B cell (primary cell): ENCODE data around the gene ERP29. TPM values are rescaled to one million over a fixed set of nuclear protein-coding genes. Genes with fewer than 3 reads are reported as not detected.

Experiments
- ATAC-seq: fragments of 200-7000 bp; cut with Tn5 transposase; one replicate; pipeline ENCODE4 v1.10.0; 2021; ENCODE audit warnings: low read depth, mild to moderate bottlenecking, moderate number of reproducible peaks, moderate library complexity
- CTCF ChIA-PET: fragments of 350-600 bp; sonication (Branson Sonifier 250); formaldehyde crosslinking; loops from one replicate; lab custom pipeline; 2021; ENCODE audit warnings: antibody characterized with exemption, inconsistent platforms; lab: Charles Lee
- POLR2A ChIA-PET: fragments of 350-600 bp; sonication (Branson Sonifier 250); formaldehyde crosslinking; loops from one replicate; lab custom pipeline; 2021; ENCODE audit warnings: antibody characterized with exemption; lab: Charles Lee
- DNase-seq: peaks from one replicate; pipeline ENCODE4 v3.0.0; 2013
- H2AFZ ChIP-seq: 2 replicates; pipeline ENCODE4 v1.6.1; 2012; ENCODE audit warnings: mild to moderate bottlenecking, low read depth, low read length; ENCODE audit not compliant: insufficient read depth, poor library complexity, severe bottlenecking
- H3K27ac ChIP-seq, 2 donors: 1 replicate in 1 of 2; 2 replicates in 1 of 2; pipeline ENCODE4 v1.5.1; 2012 to 2013; ENCODE audit warnings: low read length in 2 of 2, mild to moderate bottlenecking in 2 of 2, moderate library complexity in 1 of 2
- H3K27me3 ChIP-seq, 4 experiments: fragments of 200-600 bp in 1 of 4; sonication (generic) in 1 of 4; replicated peaks in 1 of 4; 1 replicate in 2 of 4; 2 replicates in 2 of 4; pipeline versions ENCODE4 v1.6.1 to v1.7.0; 2013 to 2016; ENCODE audit warnings: low read length in 3 of 4, mild to moderate bottlenecking in 2 of 4, mixed read lengths in 1 of 4, moderate library complexity in 1 of 4; ENCODE audit not compliant: insufficient read depth in 4 of 4, control insufficient read depth in 3 of 4; ENCODE audit errors: control extremely low read depth in 1 of 4
- H3K36me3 ChIP-seq, 2 experiments: replicated peaks in 1 of 2; 1 replicate in 1 of 2; 2 replicates in 1 of 2; pipeline versions ENCODE4 v1.6.1 to v1.7.1; 2013; ENCODE audit warnings: low read length in 1 of 2; ENCODE audit not compliant: insufficient read depth in 2 of 2, control insufficient read depth in 1 of 2; ENCODE audit errors: control extremely low read depth in 1 of 2, extremely low read depth in 1 of 2
- H3K4me1 ChIP-seq, 2 donors: fragments of 200-600 bp in 1 of 2; sonication (generic) in 1 of 2; 1 replicate in 1 of 2; 2 replicates in 1 of 2; pipeline versions ENCODE4 v1.5.1 to v1.6.1; 2013 to 2017; ENCODE audit warnings: low read length in 2 of 2; ENCODE audit not compliant: control insufficient read depth in 2 of 2, insufficient read depth in 2 of 2
- H3K4me2 ChIP-seq: replicated peaks from 2 replicates; pipeline ENCODE3; 2012; ENCODE audit warnings: mild to moderate bottlenecking, low read depth, low read length; ENCODE audit not compliant: poor library complexity, severe bottlenecking
- H3K4me3 ChIP-seq, 5 experiments: fragments of 200-600 bp in 1 of 5; sonication (generic) in 1 of 5; 1 replicate in 3 of 5; 2 replicates in 2 of 5; pipeline versions ENCODE4 v1.5.1 to v1.7.0; 2011 to 2016; ENCODE audit warnings: low read length in 4 of 5, mild to moderate bottlenecking in 4 of 5, low read depth in 2 of 5, control low read depth in 1 of 5, moderate library complexity in 1 of 5; ENCODE audit not compliant: insufficient read depth in 1 of 5; ENCODE audit errors: control extremely low read depth in 1 of 5, extremely low read depth in 1 of 5
- H3K79me2 ChIP-seq: fragments of 200-600 bp; sonication (generic); one replicate; pipeline ENCODE4 v1.6.0; 2016; ENCODE audit warnings: low read length; ENCODE audit not compliant: control insufficient read depth, insufficient read depth
- H3K9ac ChIP-seq: fragments of 200-600 bp; sonication (generic); 2 replicates; pipeline ENCODE4 v1.6.1; 2017; ENCODE audit warnings: mild to moderate bottlenecking, low read length, moderate library complexity
- H3K9me3 ChIP-seq, 3 donors: one replicate each; pipeline versions ENCODE4 v1.6.1 to v1.7.1; 2013; ENCODE audit warnings: low read length in 2 of 3; ENCODE audit not compliant: control insufficient read depth in 2 of 3, insufficient read depth in 1 of 3; ENCODE audit errors: control extremely low read depth in 1 of 3
- H4K20me1 ChIP-seq: 2 replicates; pipeline ENCODE4 v1.6.0; 2012; ENCODE audit warnings: mild to moderate bottlenecking, low read length; ENCODE audit not compliant: insufficient read depth, control insufficient read depth, poor library complexity, severe bottlenecking
- H3K27ac Mint-ChIP-seq: one replicate; pipeline ENCODE4 v1.8.0; 2021; ENCODE audit warnings: mixed read lengths
- H3K27me3 Mint-ChIP-seq: one replicate; pipeline ENCODE4 v1.8.0; 2021; ENCODE audit warnings: mixed read lengths
- H3K4me1 Mint-ChIP-seq: one replicate; pipeline ENCODE4 v1.8.0; 2021; ENCODE audit warnings: mixed read lengths
- H3K4me3 Mint-ChIP-seq: one replicate; pipeline ENCODE4 v1.8.0; 2021; ENCODE audit warnings: mixed read lengths
- H3K9me3 Mint-ChIP-seq: one replicate; pipeline ENCODE4 v1.8.0; 2022; ENCODE audit warnings: mixed read lengths; ENCODE audit not compliant: insufficient read depth
- CTCF ChIP-seq: fragments of 200-600 bp; IDR thresholded peaks from one replicate; pipeline ENCODE4 v1.8.0; 2022; ENCODE audit warnings: antibody characterized with exemption, mild to moderate bottlenecking
- EZH2 ChIP-seq: IDR thresholded peaks from 2 replicates; pipeline ENCODE4 v1.6.1; 2012; ENCODE audit warnings: borderline replicate concordance, low read depth, mild to moderate bottlenecking, moderate library complexity, low read length; ENCODE audit not compliant: insufficient read depth, poor library complexity, severe bottlenecking
- WGBS: methylation state at CpG from one replicate; pipeline ENCODE4 v1.1.5; 2013; ENCODE audit warnings: missing lambda C conversion rate; ENCODE audit not compliant: insufficient coverage; 5-methylcytosine and 5-hydroxymethylcytosine counted together
- intact Hi-C: fragments of 100-400 bp; cut with micrococcal nuclease; formaldehyde crosslinking; loops from one replicate; pipeline ENCODE4 v1.10.0; 2022
- polyA plus RNA-seq: library from polyadenylated mRNA; depleted of rRNA; stranded (reverse); fragments of >200 nt; gene quantifications from 2 replicates; pipeline ENCODE4 v1.2.3, GENCODE V29; 2012
- small RNA-seq: library from RNA; depleted of rRNA; stranded (forward); fragments of <200 nt; gene quantifications from one replicate; pipeline ENCODE3, GENCODE V24; 2012; ENCODE audit warnings: low replicate concordance, low read depth; ENCODE audit not compliant: insufficient read length
- total RNA-seq, 2 donors: library from RNA; stranded (reverse); fragments of 120-200 nt in 1 of 2; gene quantifications; 1 replicate in 1 of 2; 2 replicates in 1 of 2; pipeline versions ENCODE4 v1.2.3 to v1.2.4, GENCODE V29; 2013 to 2022

The ERP29 gene
- total and polyA plus RNA-seq, 2 donors (not counting 1 experiment from before 2014, with no cell fraction given): 130 to 149 TPM

GRCh38 chr12:112066566-112066965 lies 53.3 kb downstream of the ERP29 start:
- no peak overlapping the region for H3K27ac Mint-ChIP-seq
- peaks cover 20 to 71% of the 10 kb centered on the region in 2 experiments for H3K36me3 ChIP-seq

More at GRCh38 chr12:112066566-112066965, 53.3 kb downstream of the ERP29 start:
- no peaks in the 10 kb centered on the region for H4K20me1 ChIP-seq
- ChIA-PET POLR2A (no interaction called here), CTCF (no interaction called here)
- H3K79me2 ChIP-seq: peaks cover 4% of the 10 kb centered on the region
- 56% methylated on average over 1 of the region's 2 CpGs for WGBS
- H2AFZ ChIP-seq: no peak overlapping the region
- no peaks in the 10 kb centered on the region for H3K9me3 Mint-ChIP-seq
- no peak for TF ChIP-seq CTCF
- TF ChIP-seq EZH2: no peak
- H3K9ac ChIP-seq: no peak overlapping the region
- no peak overlapping the region for H3K4me3 ChIP-seq
- no peak for ATAC-seq
- no peaks in the 10 kb centered on the region for H3K27me3 ChIP-seq
- no peak overlapping the region for H3K27ac ChIP-seq
- no peak overlapping the region for H3K4me3 Mint-ChIP-seq
- intact Hi-C loops: no loop called here
- H3K4me1 Mint-ChIP-seq: no peaks in the 10 kb centered on the region
- no peaks in the 10 kb centered on the region for H3K9me3 ChIP-seq
- H3K4me1 ChIP-seq: no peaks in the 10 kb centered on the region
- no peaks in the 10 kb centered on the region for H3K27me3 Mint-ChIP-seq
- H3K4me2 ChIP-seq: no peak overlapping the region
- no peak for DNase-seq

Small RNA genes within 50 kb of the gene (small RNA-seq; reads per million reads assigned to genes)
- gene AC004024.1 (not detected), gene MIR3657 (not detected), gene RF00019 (not detected)

Other genes with a start within 250 kb of the ERP29 start
- gene ALDH2, start 246.5 kb upstream of the ERP29 start, total RNA-seq: 22.3 TPM in 2 replicates
- gene ALDH2, start 246.5 kb upstream of the ERP29 start, polyA plus RNA-seq: 7.0 and 10.3 TPM in 2 replicates
- 64.4 and 73.1 TPM in 2 replicates for gene MAPKAPK5, start 171.2 kb upstream of the ERP29 start, total RNA-seq
- gene MAPKAPK5, start 171.2 kb upstream of the ERP29 start, polyA plus RNA-seq: 60.2 and 69.0 TPM in 2 replicates
- 10.4 and 11.7 TPM in 2 replicates for gene TMEM116, start 261 bp upstream of the ERP29 start, total RNA-seq
- 7.3 and 7.9 TPM in 2 replicates for gene TMEM116, start 261 bp upstream of the ERP29 start, polyA plus RNA-seq
- gene NAA25, start 95.4 kb downstream of the ERP29 start, total RNA-seq: 36.5 and 40.8 TPM in 2 replicates
- gene NAA25, start 95.4 kb downstream of the ERP29 start, polyA plus RNA-seq: 5.9 and 13.0 TPM in 2 replicates
- gene TRAFD1, start 112.1 kb downstream of the ERP29 start, total RNA-seq: 37.2 and 37.7 TPM in 2 replicates
- 23.1 and 30.9 TPM in 2 replicates for gene TRAFD1, start 112.1 kb downstream of the ERP29 start, polyA plus RNA-seq